Measurements from ENCODE around the gene EMP3.
"Not testable (repeated sequence)": the region's sequence is repeated elsewhere in the genome, so short reads cannot be mapped to it uniquely, and the experiment has no call there.

The EMP3 gene

GRCh38 chr19:48310227-48310626 lies 15.1 kb upstream of the EMP3 start:
- Mint-ChIP-seq H3K27me3 (ENCODE audit: low read depth) (no peaks in the 10 kb centered on the region), H3K4me1 (peaks cover 24% of the 10 kb centered on the region), H3K9me3 (no peaks in the 10 kb centered on the region), H3K27ac (peak overlapping the region; percentile 34 to 83 (median 48)), H3K4me3 (no peak overlapping the region), H3K36me3 (ENCODE audit: low read depth) (no peaks in the 10 kb centered on the region)
- TF ChIP-seq CTCF (IDR thresholded peaks at IDR 0.05; ENCODE audit: unreplicated experiment in 3 of 3): no peak

GRCh38 chr19:48311384-48311783 lies 14.0 kb upstream of the EMP3 start:
- H3K27ac Mint-ChIP-seq: peak overlapping the region in 1 of 3 experiments; percentile 26
- H3K4me1 Mint-ChIP-seq: peaks cover 27% of the 10 kb centered on the region

GRCh38 chr19:48315712-48316111 lies 9.6 kb upstream of the EMP3 start:
- no peaks in the 10 kb centered on the region for H3K9me3 Mint-ChIP-seq
- no peaks in the 10 kb centered on the region for H3K27me3 Mint-ChIP-seq (ENCODE audit: low read depth)
- no peaks in the 10 kb centered on the region for H3K36me3 Mint-ChIP-seq (ENCODE audit: low read depth)
- no peak overlapping the region for H3K4me3 Mint-ChIP-seq
- TF ChIP-seq CTCF (IDR thresholded peaks at IDR 0.05; ENCODE audit: unreplicated experiment in 3 of 3): no peak
- H3K4me1 Mint-ChIP-seq: peaks cover 19% of the 10 kb centered on the region
- H3K27ac Mint-ChIP-seq: peak overlapping the region in 2 of 3 experiments; percentile 20 to 50

More at GRCh38 chr19:48311384-48311783, 14.0 kb upstream of the EMP3 start:
- Mint-ChIP-seq H3K4me3 (no peak overlapping the region), H3K36me3 (ENCODE audit: low read depth) (no peaks in the 10 kb centered on the region), H3K27me3 (ENCODE audit: low read depth) (no peaks in the 10 kb centered on the region), H3K9me3 (no peaks in the 10 kb centered on the region)
- TF ChIP-seq CTCF (IDR thresholded peaks at IDR 0.05; ENCODE audit: unreplicated experiment in 3 of 3): no peak

- H3K27me3 Mint-ChIP-seq (ENCODE audit: low read depth); H3K4me3 Mint-ChIP-seq; H3K36me3 Mint-ChIP-seq (ENCODE audit: low read depth); H3K9me3 Mint-ChIP-seq: not testable (repeated sequence)
- Mint-ChIP-seq H3K4me1 (peaks cover 32% of the 10 kb centered on the region), H3K27ac (peak overlapping the region; percentile 79 to 90 (median 82))
Observed at GRCh38 chr19:48317708-48317960, 7.7 kb upstream of the EMP3 start.

- H3K9me3 Mint-ChIP-seq: no peaks in the 10 kb centered on the region
- no peak overlapping the region for H3K27ac Mint-ChIP-seq
- peaks cover 39% of the 10 kb centered on the region for H3K4me1 Mint-ChIP-seq
- no peak overlapping the region for H3K4me3 Mint-ChIP-seq
- no peaks in the 10 kb centered on the region for H3K36me3 Mint-ChIP-seq (ENCODE audit: low read depth)
- TF ChIP-seq CTCF (IDR thresholded peaks at IDR 0.05; ENCODE audit: unreplicated experiment in 3 of 3): no peak
- no peaks in the 10 kb centered on the region for H3K27me3 Mint-ChIP-seq (ENCODE audit: low read depth)
Observed at GRCh38 chr19:48318286-48318987, 6.9 kb upstream of the EMP3 start.

- Mint-ChIP-seq H3K4me1 (peaks cover 47% of the 10 kb centered on the region), H3K27me3 (ENCODE audit: low read depth) (no peaks in the 10 kb centered on the region), H3K27ac (peak overlapping the region; percentile 98 to 100 (median 99)), H3K36me3 (ENCODE audit: low read depth) (no peaks in the 10 kb centered on the region), H3K9me3 (no peaks in the 10 kb centered on the region), H3K4me3 (peak overlapping the region; percentile 89 to 97 (median 93))
- peak; percentile 62 to 77 (median 67) for TF ChIP-seq CTCF (IDR thresholded peaks at IDR 0.05; ENCODE audit: unreplicated experiment in 3 of 3)
Observed at GRCh38 chr19:48319647-48320541, 5.5 kb upstream of the EMP3 start.
